ENCODE results near the gene TRAPPC8. TPM values are rescaled to one million over a fixed set of nuclear protein-coding genes. Genes with fewer than 3 reads are reported as not detected.
"Not testable (repeated sequence)": the region's sequence is repeated elsewhere in the genome, so short reads cannot be mapped to it uniquely, and the experiment has no call there.

The TRAPPC8 gene
- total RNA-seq, 1 donor from 2014 or later = 106 TPM

DNA sequence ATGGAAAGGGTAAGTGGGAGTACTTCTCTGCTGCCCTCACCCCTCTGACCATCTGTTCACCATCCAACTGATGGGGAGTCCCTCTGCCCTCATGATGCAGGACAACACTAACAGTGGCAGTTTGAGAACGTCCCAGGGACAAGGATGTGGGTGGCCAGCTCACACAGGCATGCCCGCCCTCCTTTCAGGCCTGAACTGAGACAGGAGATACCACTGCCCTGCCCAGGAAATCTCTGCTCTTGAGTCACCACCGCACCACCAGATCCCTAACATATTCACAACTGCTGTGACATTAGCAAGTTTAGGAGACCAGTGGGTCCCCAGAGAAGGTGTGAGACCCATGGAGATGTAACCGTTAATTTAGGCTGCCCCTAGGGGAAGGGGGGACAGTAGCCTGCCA, 66.2 kb downstream of the TRAPPC8 start:
- FAIRE-seq (no peak), DNase-seq (ENCODE audit: low spot score in 2 of 2) (no peak)

DNA sequence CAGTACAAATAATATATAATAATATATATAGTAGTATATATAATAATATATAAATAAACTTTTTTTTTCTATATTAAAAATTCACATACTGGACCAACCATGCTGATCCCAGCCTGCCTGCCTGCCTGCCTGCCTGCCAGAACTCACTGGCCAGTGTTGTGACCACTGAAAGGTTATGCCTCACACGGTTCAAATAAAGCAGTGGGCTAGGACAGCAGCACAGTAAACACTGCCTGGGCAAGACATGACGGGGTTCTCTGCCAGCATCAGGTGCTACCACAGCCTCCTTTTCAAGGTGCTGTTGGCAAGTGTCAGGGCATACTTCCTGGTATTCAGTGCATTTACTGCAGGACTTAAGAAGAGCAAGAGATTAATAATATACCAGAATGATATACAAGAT, 67.6 kb downstream of the TRAPPC8 start:
- DNase-seq (ENCODE audit: low spot score in 2 of 2) = no peak
- no peak for FAIRE-seq

GRCh38 chr18:31863103-31863502, 79.8 kb downstream of the TRAPPC8 start:
- DNase-seq (ENCODE audit: low spot score in 2 of 2) (no peak), FAIRE-seq (no peak)

DNA sequence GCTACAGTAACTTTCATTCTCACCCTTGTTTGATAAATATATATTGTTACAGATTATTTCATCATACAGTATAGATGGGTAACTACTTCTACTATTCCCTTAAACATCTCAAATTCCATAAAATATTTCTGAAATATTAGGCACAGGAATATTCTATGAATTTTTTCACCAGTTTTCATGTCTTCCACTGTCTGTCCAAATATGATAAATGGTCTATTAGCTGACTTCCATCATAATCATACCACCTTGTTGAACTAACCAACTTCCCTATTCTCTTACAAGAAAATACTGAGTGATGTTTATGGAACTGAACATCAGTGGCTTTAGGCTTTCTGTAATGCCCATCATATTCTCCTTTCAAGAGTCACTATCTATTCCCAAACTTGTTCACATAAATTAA, 82.4 kb downstream of the TRAPPC8 start:
- DNase-seq (ENCODE audit: low spot score in 2 of 2) = no peak
- FAIRE-seq = no peak

DNA sequence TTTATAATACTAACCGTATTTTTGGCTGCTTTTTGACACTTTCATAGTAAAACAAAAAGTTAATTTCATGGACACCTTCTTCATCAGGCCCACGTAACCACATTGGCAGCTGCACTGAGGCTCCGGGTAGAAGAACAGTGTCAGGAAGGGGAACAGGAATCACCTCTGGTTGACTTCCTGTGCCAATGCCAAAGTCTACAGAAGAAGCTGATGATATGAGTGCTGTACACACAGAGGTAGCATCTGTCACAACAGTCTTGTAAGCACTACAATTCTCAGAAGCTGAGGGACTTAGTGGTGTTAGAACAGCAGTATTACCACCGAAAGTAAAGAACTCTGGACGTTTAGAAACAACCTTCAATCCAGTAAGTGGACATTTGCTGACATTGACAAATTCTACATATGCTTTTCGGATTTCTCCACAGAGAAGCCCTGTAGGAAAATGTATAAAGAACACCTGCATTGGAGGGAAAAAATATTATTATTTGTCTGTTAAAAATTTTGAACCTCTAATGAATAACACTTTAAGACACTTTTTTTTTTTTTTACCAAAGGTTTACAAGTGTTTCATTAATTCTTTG, 85.3 kb downstream of the TRAPPC8 start:
- FAIRE-seq (no peak), DNase-seq (ENCODE audit: low spot score in 2 of 2) (no peak)

GRCh38 chr18:31850844-31851243, 92.1 kb downstream of the TRAPPC8 start:
- no peak for FAIRE-seq
- DNase-seq (ENCODE audit: low spot score in 2 of 2) = no peak

DNA sequence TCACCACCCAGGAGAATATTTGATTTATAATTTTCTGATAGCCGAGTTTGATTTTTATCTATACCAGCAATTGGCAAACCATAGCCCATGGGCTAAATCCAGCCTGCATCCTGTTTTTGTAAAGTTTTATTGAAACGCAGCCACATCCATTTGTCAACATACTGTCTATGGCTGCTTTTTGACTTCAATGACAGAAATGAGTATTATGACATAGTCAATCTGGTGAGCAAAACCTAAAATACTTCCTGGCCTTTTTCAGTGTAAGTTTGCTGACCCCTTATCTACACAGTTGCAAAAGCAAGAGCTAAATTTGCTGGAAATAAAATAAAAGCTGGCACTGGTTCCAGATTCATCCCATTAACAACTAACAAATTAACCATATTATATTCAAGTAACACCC, 102.4 kb downstream of the TRAPPC8 start:
- no peak for DNase-seq (ENCODE audit: low spot score in 2 of 2)

DNA sequence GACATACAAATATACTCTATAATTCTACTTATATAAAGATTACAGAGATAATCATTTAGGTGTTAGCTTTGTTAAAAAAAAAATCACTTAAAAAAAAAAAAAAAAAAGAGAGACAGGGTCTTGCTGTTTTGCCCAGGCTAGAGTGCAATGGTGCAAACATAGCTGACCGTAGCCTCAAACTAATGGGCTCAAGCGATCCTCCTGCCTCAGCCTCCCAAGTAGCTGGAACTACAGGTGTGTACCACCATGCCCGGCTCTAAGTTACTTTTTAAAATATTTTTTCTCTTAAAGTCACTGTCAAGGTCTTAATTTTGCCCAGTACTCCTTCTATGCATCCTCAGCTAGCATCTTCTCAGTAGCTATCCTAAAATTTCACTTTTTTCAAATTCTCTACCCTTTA, 105.0 kb downstream of the TRAPPC8 start:
- DNase-seq (ENCODE audit: low spot score in 2 of 2) (no peak), FAIRE-seq (no peak)

More for the DNA sequence above, 102.4 kb downstream of the TRAPPC8 start:
- FAIRE-seq = no peak

DNA sequence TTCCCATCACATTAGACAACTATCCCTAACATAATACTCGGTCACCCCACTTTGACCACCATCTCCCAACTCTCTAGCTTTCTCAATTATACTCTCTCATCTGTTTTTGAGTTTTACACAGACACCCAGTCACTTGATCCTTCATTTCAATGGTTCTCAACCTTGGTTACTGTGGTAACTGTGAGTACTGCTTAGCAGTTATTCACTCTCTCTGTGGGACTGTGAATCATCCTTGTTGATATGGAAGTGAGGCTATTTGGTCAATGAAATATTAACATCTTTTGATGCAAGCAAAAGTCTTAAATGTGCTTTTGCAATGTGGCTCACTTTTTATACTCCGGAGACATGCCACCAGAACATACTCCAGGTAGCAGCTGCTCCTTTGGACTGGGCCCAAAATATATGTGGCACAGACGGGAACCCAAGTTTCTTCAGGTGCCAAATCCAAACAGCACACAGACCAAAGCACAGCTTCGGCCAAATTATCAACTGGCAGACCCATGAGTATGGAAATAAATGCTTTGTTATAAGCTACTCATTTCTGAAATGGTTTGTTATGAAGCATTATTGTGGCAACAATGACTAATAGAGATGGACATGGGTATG, 107.3 kb downstream of the TRAPPC8 start:
- FAIRE-seq (no peak), DNase-seq (ENCODE audit: low spot score in 2 of 2) (no peak)

- DNase-seq (ENCODE audit: low spot score in 2 of 2) (no peak), FAIRE-seq (no peak)
Measured at GRCh38 chr18:31831903-31832302, 111.0 kb downstream of the TRAPPC8 start.

DNA sequence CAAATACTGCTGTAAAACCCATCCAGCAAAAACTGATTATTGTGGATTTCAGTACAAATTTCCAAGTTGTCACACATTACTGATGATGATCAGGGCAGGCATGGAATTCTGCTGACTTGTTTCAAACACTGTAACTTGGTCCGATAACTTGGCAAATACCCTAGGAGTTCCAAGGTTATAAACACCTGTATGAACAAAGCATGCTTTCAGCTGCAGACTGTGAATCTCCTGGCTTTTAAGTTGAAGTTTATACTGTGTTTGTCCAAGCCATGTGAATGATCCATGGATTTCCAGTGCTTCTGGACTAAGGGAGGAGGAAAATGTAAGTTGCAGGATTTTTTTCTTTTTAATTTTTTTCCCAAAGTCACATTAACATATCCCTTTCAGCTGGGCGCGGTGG, 112.2 kb downstream of the TRAPPC8 start:
- FAIRE-seq = no peak

DNA sequence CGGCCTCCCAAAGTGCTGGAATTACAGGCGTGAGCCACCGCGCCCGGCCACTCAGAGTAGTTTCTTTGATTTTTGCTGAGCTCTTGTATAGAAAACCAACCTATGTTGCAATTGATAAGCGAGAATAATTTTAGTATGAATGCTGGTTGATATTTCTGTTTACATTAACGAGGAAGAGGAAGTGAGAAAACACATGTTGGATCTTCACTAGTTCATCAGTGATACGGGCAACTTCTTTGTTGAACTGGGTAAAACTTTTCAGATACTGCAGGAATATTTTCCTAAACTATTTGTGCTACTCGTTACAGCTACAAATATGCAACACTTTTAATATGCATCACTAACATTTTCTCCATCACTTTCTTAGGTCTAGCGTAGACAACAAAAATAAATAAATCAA, 114.3 kb downstream of the TRAPPC8 start:
- FAIRE-seq = no peak

More for the DNA sequence above, 112.2 kb downstream of the TRAPPC8 start:
- no peak for DNase-seq (ENCODE audit: low spot score in 2 of 2)

GRCh38 chr18:31826673-31827325, 116.1 kb downstream of the TRAPPC8 start:
- DNase-seq (ENCODE audit: low spot score in 2 of 2); FAIRE-seq: not testable (repeated sequence)

More for the DNA sequence above, 114.3 kb downstream of the TRAPPC8 start:
- DNase-seq (ENCODE audit: low spot score in 2 of 2) = no peak

GRCh38 chr18:31825772-31826171, 117.2 kb downstream of the TRAPPC8 start:
- no peak for FAIRE-seq
- no peak for DNase-seq (ENCODE audit: low spot score in 2 of 2)

- FAIRE-seq (no peak), DNase-seq (ENCODE audit: low spot score in 2 of 2) (no peak)
Measured at GRCh38 chr18:31821545-31822171, 121.3 kb downstream of the TRAPPC8 start.

DNA sequence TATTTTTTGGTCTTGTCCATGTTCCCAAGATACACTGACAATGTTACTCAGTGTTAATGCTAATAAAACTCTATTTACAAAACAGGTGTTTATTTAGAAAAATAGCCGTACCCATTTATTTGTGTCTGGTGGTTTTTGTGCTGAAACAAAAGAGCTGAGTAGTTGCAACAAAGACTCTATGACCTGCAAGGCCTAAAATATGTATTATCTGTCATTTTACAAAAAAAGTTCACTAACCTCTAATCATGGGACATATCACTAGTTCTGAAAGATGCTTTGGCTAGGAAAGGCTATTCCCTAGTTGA, 123.1 kb downstream of the TRAPPC8 start:
- no peak for FAIRE-seq
- DNase-seq (ENCODE audit: low spot score in 2 of 2) = no peak

GRCh38 chr18:31819106-31819924, 123.6 kb downstream of the TRAPPC8 start:
- DNase-seq (ENCODE audit: low spot score in 2 of 2) (peak in 1 of 2 donors; percentile 13), FAIRE-seq (peak; percentile 24)

DNA sequence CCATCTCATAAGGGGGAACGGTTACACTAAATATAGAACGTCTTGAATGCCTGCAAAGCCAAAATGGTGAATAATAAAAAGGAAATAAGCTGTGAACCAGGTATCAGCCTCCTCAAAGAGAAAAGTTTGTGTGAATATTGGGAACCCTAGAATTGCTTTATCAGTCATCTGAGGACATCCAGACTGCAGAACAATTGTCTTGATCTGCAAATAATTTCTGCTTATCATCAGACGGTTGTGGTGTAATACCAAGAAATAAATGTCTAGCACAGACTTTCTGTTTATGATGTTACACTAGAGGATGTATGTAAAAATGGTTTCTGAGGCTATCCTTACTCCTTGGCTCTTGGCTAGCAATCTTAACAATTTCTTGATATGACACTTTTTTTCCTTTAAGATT, 128.8 kb downstream of the TRAPPC8 start:
- FAIRE-seq (no peak), DNase-seq (ENCODE audit: low spot score in 2 of 2) (no peak)

- FAIRE-seq; DNase-seq (ENCODE audit: low spot score in 2 of 2): not testable (repeated sequence)
Measured at GRCh38 chr18:31810336-31811130, 132.4 kb downstream of the TRAPPC8 start.

DNA sequence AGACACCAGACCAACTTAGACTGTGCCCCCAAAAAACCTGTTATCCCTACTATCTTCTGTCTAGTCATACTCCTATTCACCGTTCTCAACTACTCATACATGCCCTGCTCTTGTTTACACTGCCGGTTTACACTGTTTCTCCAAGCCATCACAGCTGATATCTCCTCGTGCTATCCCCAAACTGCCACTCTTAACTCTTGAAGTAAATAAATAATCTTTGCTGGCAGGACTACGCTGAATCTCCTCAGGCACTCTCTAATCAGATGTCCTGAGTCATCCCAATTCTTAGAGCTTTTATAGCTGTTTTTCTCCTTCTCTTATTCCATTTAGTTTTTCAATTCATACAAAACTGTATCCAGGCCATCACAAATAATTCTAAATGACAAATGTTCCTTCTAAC, 133.9 kb downstream of the TRAPPC8 start:
- FAIRE-seq; DNase-seq (ENCODE audit: low spot score in 2 of 2): not testable (repeated sequence)

Measured in frontal cortex (tissue), 4 donors.